HCT116 (cell line): Measurements from ENCODE around the gene GAD1. TPM values are rescaled to one million over a fixed set of nuclear protein-coding genes. Genes with fewer than 3 reads are reported as not detected.

Source experiments
- ATAC-seq: fragments of 200-7000 bp; cut with Tn5 transposase; 2 replicates; pipeline ENCODE4 v1.9.1; 2020; ENCODE audit warnings: mild to moderate bottlenecking, moderate library complexity
- BruUV-seq: library from RNA; stranded (reverse); fragments of 400-500 nt; replicated peaks from 2 replicates; lab custom pipeline; 2021; lab: Mats Ljungman, UMichigan
- CTCF ChIA-PET: fragments of 300-600 bp; sonication (Branson Sonifier 250); formaldehyde crosslinking; loops from one replicate; lab custom pipeline; 2021; ENCODE audit warnings: antibody characterized with exemption; lab: Charles Lee
- POLR2A ChIA-PET: fragments of 300-600, 350-600 bp; sonication (Branson Sonifier 250); formaldehyde crosslinking; loops from one replicate; lab custom pipeline; 2021; ENCODE audit warnings: antibody characterized with exemption; lab: Charles Lee
- RAD21 ChIA-PET, 2 experiments: fragments of 300-600 bp; sonication (Branson Sonifier 250); formaldehyde crosslinking; loops; one replicate each; lab custom pipeline; 2023; ENCODE audit warnings: low total read pairs in 2 of 2; ENCODE audit not compliant: uncharacterized antibody in 2 of 2, unreplicated experiment in 2 of 2, low non-redundant PET in 1 of 2; lab: Charles Lee
- DNase-seq: peaks from one replicate; pipeline ENCODE4 v3.0.0-alpha.2; 2010; ENCODE audit warnings: low read depth, low spot score
- H2AFZ ChIP-seq: fragments of 200-600 bp; shearing (Covaris generic), sonication (generic); 2 replicates; pipeline ENCODE4 v1.6.1; 2017; ENCODE audit warnings: low read depth, mixed run types, mixed read lengths, antibody characterized with exemption, low read length; ENCODE audit not compliant: poor library complexity, severe bottlenecking
- H3K27ac ChIP-seq: 2 replicates; pipeline ENCODE4 v1.5.1; 2012; ENCODE audit warnings: low read depth, low read length
- H3K27me3 ChIP-seq: fragments of 200-600 bp; sonication (generic); 2 replicates; pipeline ENCODE4 v1.6.1; 2016; ENCODE audit warnings: mixed run types, low read length, mixed read lengths; ENCODE audit not compliant: insufficient read depth
- H3K36me3 ChIP-seq, 2 experiments: fragments of 200-500 bp in 1 of 2; fragments of 200-600 bp in 1 of 2; sonication (Bioruptor generic) in 1 of 2; sonication (generic) in 1 of 2; 2 replicates each; pipeline versions ENCODE4 v1.5.1 to v1.6.1; 2014 to 2016; ENCODE audit warnings: low read length in 2 of 2, inconsistent platforms in 1 of 2, mixed read lengths in 1 of 2, mixed run types in 1 of 2; ENCODE audit not compliant: insufficient read depth in 2 of 2, control insufficient read depth in 1 of 2
- H3K4me1 ChIP-seq, 2 experiments: fragments of 200-600 bp in 1 of 2; sonication (generic) in 1 of 2; 2 replicates each; pipeline versions ENCODE4 v1.5.1 to v1.6.1; 2012 to 2017; ENCODE audit warnings: low read length in 2 of 2, inconsistent platforms in 1 of 2, mild to moderate bottlenecking in 1 of 2, mixed read lengths in 1 of 2, mixed run types in 1 of 2, moderate library complexity in 1 of 2; ENCODE audit not compliant: insufficient read depth in 2 of 2, control insufficient read depth in 1 of 2
- H3K4me2 ChIP-seq: fragments of 200-600 bp; sonication (generic); 2 replicates; pipeline ENCODE4 v1.6.1; 2017; ENCODE audit warnings: mixed run types, low read length, mixed read lengths
- H3K4me3 ChIP-seq, 2 experiments: fragments of 200-600 bp in 1 of 2; sonication (generic) in 1 of 2; replicated peaks in 1 of 2; 2 replicates each; pipeline ENCODE4 v1.5.1; 2011 to 2016; ENCODE audit warnings: low read length in 2 of 2, control low read depth in 1 of 2, low read depth in 1 of 2, mild to moderate bottlenecking in 1 of 2, mixed read lengths in 1 of 2, mixed run types in 1 of 2
- H3K79me2 ChIP-seq: fragments of 200-600 bp; sonication (generic); 2 replicates; pipeline ENCODE4 v1.6.1; 2017; ENCODE audit warnings: mild to moderate bottlenecking, mixed run types, low read length, moderate library complexity, mixed read lengths; ENCODE audit not compliant: insufficient read depth
- H3K9ac ChIP-seq: fragments of 200-600 bp; sonication (generic); 2 replicates; pipeline ENCODE4 v1.6.1; 2016; ENCODE audit warnings: low read length, mixed read lengths
- H3K9me2 ChIP-seq: fragments of 200-600 bp; sonication (generic), shearing (Covaris generic); 2 replicates; pipeline ENCODE4 v1.6.1; 2017; ENCODE audit warnings: mixed run types, mild to moderate bottlenecking, moderate library complexity; ENCODE audit not compliant: insufficient read depth
- H3K9me3 ChIP-seq, 2 experiments: fragments of 200-500 bp in 1 of 2; fragments of 200-600 bp in 1 of 2; sonication (Bioruptor generic) in 1 of 2; sonication (generic) in 1 of 2; 2 replicates each; pipeline ENCODE4 v1.6.1; 2014 to 2017; ENCODE audit warnings: low read length in 2 of 2, mixed read lengths in 2 of 2, inconsistent platforms in 1 of 2, low read depth in 1 of 2, mild to moderate bottlenecking in 1 of 2, mixed run types in 1 of 2, moderate library complexity in 1 of 2; ENCODE audit not compliant: control insufficient read depth in 1 of 2, insufficient read depth in 1 of 2
- H4K20me1 ChIP-seq: fragments of 200-600 bp; sonication (generic), shearing (Covaris generic); 2 replicates; pipeline ENCODE4 v1.6.1; 2017; ENCODE audit warnings: mixed run types, mild to moderate bottlenecking, moderate library complexity; ENCODE audit not compliant: insufficient read depth
- CEBPB ChIP-seq: IDR thresholded peaks from 2 replicates; pipeline ENCODE4 v1.6.1; 2012; ENCODE audit warnings: low read depth
- EGR1 ChIP-seq: IDR thresholded peaks from 2 replicates; pipeline ENCODE4 v1.6.1; 2012; ENCODE audit warnings: low read depth
- ELF1 ChIP-seq: IDR thresholded peaks from 2 replicates; pipeline ENCODE4 v1.6.1; 2012; ENCODE audit warnings: low read depth, borderline replicate concordance
- POLR2A ChIP-seq: IDR thresholded peaks from 2 replicates; pipeline ENCODE4 v1.7.0; 2011; ENCODE audit warnings: borderline replicate concordance; ENCODE audit not compliant: insufficient read depth, insufficient read length; ENCODE audit errors: extremely low read depth
- POLR2AphosphoS5 ChIP-seq: IDR thresholded peaks from 2 replicates; pipeline ENCODE4 v1.6.1; 2011; ENCODE audit warnings: mild to moderate bottlenecking, low read depth, low read length, moderate library complexity
- RAD21 ChIP-seq: IDR thresholded peaks from 2 replicates; pipeline ENCODE4 v1.6.1; 2012; ENCODE audit warnings: low read depth, mild to moderate bottlenecking
- SIN3A ChIP-seq: IDR thresholded peaks from 2 replicates; pipeline ENCODE4 v1.6.1; 2012; ENCODE audit warnings: low read depth
- SP1 ChIP-seq: IDR thresholded peaks from 2 replicates; pipeline ENCODE4 v1.6.1; 2012; ENCODE audit warnings: low read depth
- SRF ChIP-seq: IDR thresholded peaks from 2 replicates; pipeline ENCODE4 v1.6.1; 2012; ENCODE audit warnings: low read depth
- YY1 ChIP-seq: IDR thresholded peaks from 2 replicates; pipeline ENCODE4 v1.6.1; 2011; ENCODE audit warnings: low read length, low read depth, moderate library complexity, mild to moderate bottlenecking; ENCODE audit not compliant: insufficient replicate concordance; ENCODE audit errors: extremely low read depth
- ZFX ChIP-seq: fragments of 450-650 bp; IDR thresholded peaks from 2 replicates; pipeline ENCODE4 v1.6.1; 2017
- ZNF274 ChIP-seq: fragments of 200-500 bp; sonication (Bioruptor generic); IDR thresholded peaks from 2 replicates; pipeline ENCODE4 v1.6.1; 2014; ENCODE audit warnings: mild to moderate bottlenecking, low read depth, low read length, inconsistent platforms
- intact Hi-C: fragments of 100-400 bp; cut with micrococcal nuclease; formaldehyde crosslinking; loops from 2 replicates; pipeline ENCODE4 v1.10.0; 2022
- total RNA-seq: library from RNA; stranded (reverse); gene quantifications from one replicate; pipeline ENCODE4 v1.2.1, GENCODE V29; 2021; ENCODE audit not compliant: unreplicated experiment
- TF ChIP-seq, protein P1 (sequence below): IDR thresholded peaks from 2 replicates; pipeline ENCODE4 v1.6.1; 2011; ENCODE audit warnings: mild to moderate bottlenecking, low read length, moderate library complexity; ENCODE audit not compliant: insufficient replicate concordance; ENCODE audit errors: extremely low read depth
- TF ChIP-seq, protein P2 (sequence below): IDR thresholded peaks from 2 replicates; pipeline ENCODE4 v1.6.1; 2012

Gene GAD1
- total RNA-seq, 1 experiment from 2014 or later: 11.0 TPM

DNA sequence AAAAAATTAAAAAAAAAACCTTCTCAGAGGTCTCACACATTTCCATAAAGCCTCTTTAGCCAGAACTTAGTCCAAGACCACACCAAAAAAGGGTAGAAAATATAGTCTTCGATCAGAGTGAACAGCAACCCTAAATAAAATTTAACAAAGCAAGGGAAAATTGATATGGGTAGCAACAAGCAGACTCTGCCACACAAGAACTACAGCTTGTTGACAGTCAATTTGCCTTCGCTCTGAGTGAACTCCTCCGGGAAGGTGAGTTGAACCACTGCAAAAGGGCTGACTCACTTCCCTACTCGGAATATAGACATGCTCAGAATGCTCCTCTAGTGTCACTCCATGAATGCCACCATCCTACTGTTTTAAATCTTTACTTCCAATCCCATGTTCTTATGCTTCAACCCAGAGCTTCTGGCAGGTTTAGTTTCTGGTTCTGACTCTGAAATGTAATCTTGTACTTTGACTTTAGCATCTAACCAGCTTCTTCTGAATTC lies 24.1 kb downstream of the GAD1 start:
- H2AFZ ChIP-seq: no peak overlapping the region
- TF ChIP-seq ZNF274 (no peak), RAD21 (no peak), SIN3A (no peak), POLR2AphosphoS5 (no peak), ELF1 (no peak), EGR1 (no peak)
- TF ChIP-seq, protein P1, sequence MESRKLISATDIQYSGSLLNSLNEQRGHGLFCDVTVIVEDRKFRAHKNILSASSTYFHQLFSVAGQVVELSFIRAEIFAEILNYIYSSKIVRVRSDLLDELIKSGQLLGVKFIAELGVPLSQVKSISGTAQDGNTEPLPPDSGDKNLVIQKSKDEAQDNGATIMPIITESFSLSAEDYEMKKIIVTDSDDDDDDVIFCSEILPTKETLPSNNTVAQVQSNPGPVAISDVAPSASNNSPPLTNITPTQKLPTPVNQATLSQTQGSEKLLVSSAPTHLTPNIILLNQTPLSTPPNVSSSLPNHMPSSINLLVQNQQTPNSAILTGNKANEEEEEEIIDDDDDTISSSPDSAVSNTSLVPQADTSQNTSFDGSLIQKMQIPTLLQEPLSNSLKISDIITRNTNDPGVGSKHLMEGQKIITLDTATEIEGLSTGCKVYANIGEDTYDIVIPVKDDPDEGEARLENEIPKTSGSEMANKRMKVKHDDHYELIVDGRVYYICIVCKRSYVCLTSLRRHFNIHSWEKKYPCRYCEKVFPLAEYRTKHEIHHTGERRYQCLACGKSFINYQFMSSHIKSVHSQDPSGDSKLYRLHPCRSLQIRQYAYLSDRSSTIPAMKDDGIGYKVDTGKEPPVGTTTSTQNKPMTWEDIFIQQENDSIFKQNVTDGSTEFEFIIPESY: no peak
- TF ChIP-seq, protein P2, sequence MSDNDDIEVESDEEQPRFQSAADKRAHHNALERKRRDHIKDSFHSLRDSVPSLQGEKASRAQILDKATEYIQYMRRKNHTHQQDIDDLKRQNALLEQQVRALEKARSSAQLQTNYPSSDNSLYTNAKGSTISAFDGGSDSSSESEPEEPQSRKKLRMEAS: no peak
- H3K4me2 ChIP-seq: no peak overlapping the region
- ATAC-seq (no peak), DNase-seq (no peak)
- RAD21 ChIA-PET: no interaction called here
- intact Hi-C loops: no loop called here
- H3K4me3 ChIP-seq: no peak overlapping the region
- BruUV-seq: no TSS peak
- CTCF ChIA-PET: no interaction called here
- no peaks in the 10 kb centered on the region for H3K79me2 ChIP-seq
- H3K9ac ChIP-seq: no peak overlapping the region
- no peaks in the 10 kb centered on the region for H3K9me3 ChIP-seq
- peaks cover 11 to 26% of the 10 kb centered on the region in 2 experiments; a peak in 3 of 4 replicates for H3K4me1 ChIP-seq
- H3K27me3 ChIP-seq: no peaks in the 10 kb centered on the region
- peaks cover 0 to 2% of the 10 kb centered on the region in 2 experiments; a peak in 1 of 4 replicates for H3K36me3 ChIP-seq
- H3K27ac ChIP-seq: no peak overlapping the region
- no peaks in the 10 kb centered on the region for H3K9me2 ChIP-seq
- POLR2A ChIA-PET: no interaction called here
- H4K20me1 ChIP-seq: no peaks in the 10 kb centered on the region

GRCh38 chr2:170842785-170843184 lies 26.1 kb downstream of the GAD1 start:
- DNase-seq (no peak), ATAC-seq (no peak)
- H3K4me1 ChIP-seq: peaks cover 11 to 26% of the 10 kb centered on the region in 2 experiments; a peak in 3 of 4 replicates
- H3K36me3 ChIP-seq: no peaks in the 10 kb centered on the region; a peak in 1 of 4 replicates
- BruUV-seq: no TSS peak
- no peak overlapping the region for H3K27ac ChIP-seq
- no peaks in the 10 kb centered on the region for H3K27me3 ChIP-seq
- intact Hi-C loops: no loop called here
- H3K79me2 ChIP-seq: no peaks in the 10 kb centered on the region
- no peaks in the 10 kb centered on the region for H3K9me2 ChIP-seq
- CTCF ChIA-PET: interaction anchor here (0.7 kb wide), 2 partner anchors 25 to 474 kb away, joined by 3 read pairs; no protein-coding TSS in a partner anchor
- no peaks in the 10 kb centered on the region for H4K20me1 ChIP-seq
- H3K9me3 ChIP-seq: no peaks in the 10 kb centered on the region
- POLR2A ChIA-PET: no interaction called here
- no peak overlapping the region for H3K4me3 ChIP-seq
- peak overlapping the region; percentile 50; the same call in 1 of the 2 replicates for H3K4me2 ChIP-seq
- no peak overlapping the region for H3K9ac ChIP-seq
- no peak overlapping the region for H2AFZ ChIP-seq
- RAD21 ChIA-PET: no interaction called here
- TF ChIP-seq SP1 (no peak), SRF (no peak), EGR1 (no peak), ZFX (no peak), SIN3A (no peak), POLR2A (no peak), ZNF274 (no peak), CEBPB (no peak), YY1 (no peak)
- TF ChIP-seq, protein P2: no peak
- TF ChIP-seq, protein P1: no peak
